ENCODE results near the gene CAMK1D. TPM values are rescaled to one million over a fixed set of nuclear protein-coding genes. Genes with fewer than 3 reads are reported as not detected.
"Not testable (repeated sequence)": the region's sequence is repeated elsewhere in the genome, so short reads cannot be mapped to it uniquely, and the experiment has no call there.

The CAMK1D gene
- polyA plus RNA-seq, 3 donors = 2.2 to 9.7 (median 8.4) TPM

DNA sequence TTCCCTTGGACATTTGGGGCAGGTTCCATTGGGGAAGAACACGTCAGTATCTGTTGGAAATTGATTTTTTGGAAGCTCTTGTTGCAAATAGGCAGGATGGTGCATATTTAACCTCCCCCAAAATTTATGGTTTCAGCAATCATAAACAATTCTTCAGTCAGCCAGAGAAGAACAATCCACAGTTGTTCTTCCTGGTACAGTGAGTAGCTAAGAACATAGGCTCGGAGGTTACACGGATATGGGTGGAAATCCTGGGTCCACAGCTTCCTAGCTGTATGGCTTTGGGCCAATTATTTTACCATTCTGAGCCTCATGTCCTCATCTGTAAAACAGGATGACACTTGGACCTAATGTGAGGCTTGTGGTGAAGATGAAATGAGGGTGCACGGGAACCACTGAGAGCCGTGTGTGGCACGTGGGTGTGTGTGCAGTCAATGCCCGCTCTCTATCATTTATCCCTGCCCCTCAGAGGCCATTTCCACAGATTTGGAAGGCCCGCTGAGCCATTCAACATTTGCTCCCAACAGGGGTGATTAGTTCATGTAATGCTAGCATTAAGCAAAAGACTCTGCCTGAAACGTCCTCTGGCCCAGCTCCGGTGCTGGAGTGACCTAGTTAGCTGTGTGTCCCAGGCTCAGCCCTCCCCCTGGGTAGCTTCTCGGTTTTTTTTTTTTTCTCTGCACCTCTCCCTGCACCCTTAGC is 9.7 kb downstream of the CAMK1D start:
- H3K27ac ChIP-seq (ENCODE audit: low read depth, low read length) = no peak overlapping the region
- 46 to 58% (median 53%) methylated on average over 11 of the region's 11 CpGs for WGBS, 3 donors

- WGBS, 3 donors = 89 to 92% (median 90%) methylated on average over 5 of the region's 5 CpGs
- H3K27ac ChIP-seq (ENCODE audit: low read depth, low read length) = no peak overlapping the region
Observed at GRCh38 chr10:12360461-12360860, 11.1 kb downstream of the CAMK1D start.

GRCh38 chr10:12361115-12361514 is 11.8 kb downstream of the CAMK1D start:
- not testable (repeated sequence) for H3K27ac ChIP-seq (ENCODE audit: low read depth, low read length)
- 64 to 91% (median 89%) methylated on average over 5 of the region's 5 CpGs for WGBS, 3 donors

GRCh38 chr10:12364559-12364958 is 15.2 kb downstream of the CAMK1D start:
- H3K27ac ChIP-seq (ENCODE audit: low read depth, low read length) = no peak overlapping the region
- 52 to 97% (median 92%) methylated on average over 3 of the region's 3 CpGs for WGBS, 3 donors

DNA sequence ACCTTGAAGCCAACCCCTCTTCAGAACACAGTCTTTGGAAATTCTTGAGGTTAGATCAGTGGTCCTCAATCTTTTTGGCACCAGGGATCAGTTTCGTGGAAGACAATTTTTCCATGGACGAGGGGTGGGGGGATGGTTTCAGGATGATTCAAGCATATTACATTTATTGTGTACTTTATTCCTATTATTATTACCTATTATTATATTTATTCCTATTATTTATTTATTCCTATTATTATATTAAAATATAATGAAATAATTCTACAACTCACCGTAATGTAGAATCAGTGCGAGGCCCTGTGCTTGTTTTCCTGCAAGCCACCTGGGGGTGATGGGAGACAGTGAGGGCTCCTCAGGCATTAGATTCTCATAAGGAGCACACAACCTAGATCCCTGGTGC is 17.9 kb downstream of the CAMK1D start:
- H3K27ac ChIP-seq (ENCODE audit: low read depth, low read length) = no peak overlapping the region
- 96 to 98% (median 98%) methylated on average over 4 of the region's 4 CpGs for WGBS, 3 donors

DNA sequence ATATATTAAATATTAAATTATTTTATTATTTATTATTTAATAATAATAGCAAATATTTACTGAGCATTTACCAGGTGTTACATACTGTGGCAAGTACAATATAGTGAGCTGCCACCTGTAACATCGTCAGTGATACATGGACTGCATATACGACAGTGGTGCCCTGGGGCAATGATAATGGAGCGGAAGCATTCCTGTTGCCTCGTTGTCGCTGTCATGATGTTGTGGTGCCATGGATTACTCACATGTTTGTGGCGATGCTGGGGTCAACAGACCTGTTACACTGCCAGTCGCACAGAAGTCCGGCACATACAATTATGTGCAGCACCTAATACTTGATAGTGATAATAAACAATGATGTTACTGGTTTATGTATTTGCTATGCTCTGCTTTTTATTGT is 20.6 kb downstream of the CAMK1D start:
- no peak overlapping the region for H3K27ac ChIP-seq (ENCODE audit: low read depth, low read length)
- 97 to 98% (median 97%) methylated on average over 8 of the region's 8 CpGs for WGBS, 3 donors

DNA sequence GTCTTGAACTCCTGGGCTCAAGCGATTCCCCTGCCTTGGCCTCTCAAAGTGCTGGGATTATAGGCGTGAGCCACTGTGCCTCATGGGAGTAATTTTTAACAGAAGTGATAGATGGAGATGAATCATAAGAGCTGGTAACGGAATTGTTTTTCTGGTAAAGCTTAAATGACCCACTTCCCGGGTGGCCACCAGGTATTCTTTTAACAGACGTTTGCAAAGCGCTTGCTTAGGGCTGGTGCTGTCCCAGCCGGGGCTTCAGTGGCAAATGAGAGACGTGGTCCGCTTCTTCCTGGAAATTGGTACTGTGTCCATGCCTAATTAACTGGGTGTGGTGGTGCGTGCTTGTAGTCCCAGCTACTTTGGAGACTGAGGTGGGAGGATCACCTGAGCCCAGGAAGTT is 23.5 kb downstream of the CAMK1D start:
- 84 to 92% (median 85%) methylated on average over 10 of the region's 10 CpGs for WGBS, 3 donors
- no peak overlapping the region for H3K27ac ChIP-seq (ENCODE audit: low read depth, low read length)

DNA sequence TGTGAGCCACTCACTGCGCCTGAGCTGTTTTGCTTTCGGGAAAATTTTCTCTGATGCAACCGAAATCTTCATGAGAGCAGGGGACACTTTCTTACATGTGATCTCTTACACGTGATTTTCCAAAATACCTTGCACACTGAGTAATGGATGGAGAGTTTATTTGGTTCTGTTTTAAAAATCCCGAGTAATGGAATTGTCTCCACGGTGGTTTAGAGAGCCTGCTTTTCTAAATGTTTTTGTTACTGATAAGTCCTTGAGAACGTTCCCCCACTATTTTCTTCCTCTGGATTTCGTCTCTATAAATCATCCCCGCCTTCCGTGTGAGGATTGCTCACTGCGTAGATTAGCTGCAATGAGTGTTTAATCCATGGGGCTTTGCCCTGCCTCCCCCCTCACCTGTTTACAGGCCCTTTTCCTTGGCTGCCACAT is 25.7 kb downstream of the CAMK1D start:
- WGBS, 3 donors = 61 to 82% (median 63%) methylated on average over 11 of the region's 11 CpGs
- H3K27ac ChIP-seq (ENCODE audit: low read depth, low read length) = no peak overlapping the region

DNA sequence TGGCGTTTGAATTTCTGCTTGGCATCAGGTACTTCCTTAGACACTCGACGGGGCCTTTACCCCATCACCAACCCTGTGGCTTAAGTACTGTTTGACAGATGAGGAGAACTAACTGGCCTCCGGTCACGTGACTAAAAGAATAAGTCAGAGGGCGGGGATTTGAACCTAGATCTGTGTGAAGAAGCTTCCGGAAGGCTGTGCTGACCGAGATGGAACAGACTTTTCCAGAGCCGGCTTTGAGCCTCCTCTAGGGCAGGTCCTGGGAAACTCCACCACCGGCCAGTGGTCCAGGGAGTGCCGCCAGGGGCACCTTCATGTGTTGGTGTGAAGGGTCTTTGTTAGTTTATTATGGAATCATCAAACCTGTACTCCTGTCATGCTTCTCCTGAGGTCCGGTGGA is 26.9 kb downstream of the CAMK1D start:
- H3K27ac ChIP-seq (ENCODE audit: low read depth, low read length) = no peak overlapping the region
- WGBS, 3 donors = 93 to 96% (median 95%) methylated on average over 12 of the region's 12 CpGs

- 68 to 87% (median 70%) methylated on average over 7 of the region's 7 CpGs for WGBS, 3 donors
- H3K27ac ChIP-seq (ENCODE audit: low read depth, low read length) = no peak overlapping the region
Observed at GRCh38 chr10:12377658-12378290, 28.4 kb downstream of the CAMK1D start.

- 97 to 98% (median 97%) methylated on average over 5 of the region's 5 CpGs for WGBS, 3 donors
- H3K27ac ChIP-seq (ENCODE audit: low read depth, low read length) = no peak overlapping the region
Observed at GRCh38 chr10:12380999-12381398, 31.7 kb downstream of the CAMK1D start.

- no peak overlapping the region for H3K27ac ChIP-seq (ENCODE audit: low read depth, low read length)
- 86 to 91% (median 86%) methylated on average over 12 of the region's 12 CpGs for WGBS, 3 donors
Observed at GRCh38 chr10:12381536-12382156, 32.3 kb downstream of the CAMK1D start.

DNA sequence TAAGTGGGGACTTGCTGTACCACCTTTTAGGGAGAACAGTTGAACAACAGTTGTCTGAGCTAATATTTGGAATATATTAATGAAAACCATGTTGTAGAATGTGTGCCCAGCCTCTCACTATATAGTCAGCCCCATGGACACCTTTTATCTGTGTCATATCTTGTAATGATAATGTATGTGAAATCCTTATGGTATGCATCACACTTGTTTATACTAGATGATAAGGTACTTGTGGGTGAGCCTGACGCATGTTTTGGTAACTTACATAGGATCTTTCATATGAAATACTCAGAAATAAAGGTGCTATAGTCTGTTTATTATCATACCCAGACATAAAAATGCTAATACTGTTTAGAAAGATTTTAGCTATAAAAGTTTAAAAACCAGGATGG is 32.8 kb downstream of the CAMK1D start:
- 72 to 99% (median 90%) methylated on average over 1 of the region's 1 CpG for WGBS, 3 donors
- no peak overlapping the region for H3K27ac ChIP-seq (ENCODE audit: low read depth, low read length)

- no peak overlapping the region for H3K27ac ChIP-seq (ENCODE audit: low read depth, low read length)
- WGBS, 3 donors = 89 to 97% (median 93%) methylated on average over 4 of the region's 4 CpGs
Observed at GRCh38 chr10:12382956-12383531, 33.7 kb downstream of the CAMK1D start.

- 97 to 98% (median 97%) methylated on average over 2 of the region's 2 CpGs for WGBS, 3 donors
- no peak overlapping the region for H3K27ac ChIP-seq (ENCODE audit: low read depth, low read length)
Observed at GRCh38 chr10:12384906-12385305, 35.6 kb downstream of the CAMK1D start.

GRCh38 chr10:12387561-12388210 is 38.3 kb downstream of the CAMK1D start:
- WGBS, 3 donors = 76 to 93% (median 87%) methylated on average over 15 of the region's 15 CpGs

DNA sequence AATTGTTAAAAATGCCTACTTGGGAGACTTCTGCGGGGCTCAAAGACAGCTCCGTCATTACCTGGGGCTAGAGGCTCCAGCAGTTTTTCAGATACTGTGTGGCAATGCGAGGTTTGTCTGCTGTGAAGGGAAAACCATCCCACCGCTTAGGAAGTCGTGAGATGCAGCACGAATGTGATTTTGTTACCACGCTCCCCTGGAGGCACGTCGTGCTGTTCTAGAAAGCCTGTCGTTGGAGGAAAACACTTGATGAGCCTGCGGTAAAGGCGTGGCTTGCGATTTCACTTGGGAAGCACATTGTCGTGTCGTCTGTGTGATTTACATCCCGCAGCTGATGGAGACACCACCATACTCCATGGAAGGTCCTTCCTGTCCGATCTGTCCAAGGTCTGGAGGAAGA is 39.3 kb downstream of the CAMK1D start:
- H3K27ac ChIP-seq (ENCODE audit: low read depth, low read length) = no peak overlapping the region

More at GRCh38 chr10:12387561-12388210, 38.3 kb downstream of the CAMK1D start:
- H3K27ac ChIP-seq (ENCODE audit: low read depth, low read length) = no peak overlapping the region

DNA sequence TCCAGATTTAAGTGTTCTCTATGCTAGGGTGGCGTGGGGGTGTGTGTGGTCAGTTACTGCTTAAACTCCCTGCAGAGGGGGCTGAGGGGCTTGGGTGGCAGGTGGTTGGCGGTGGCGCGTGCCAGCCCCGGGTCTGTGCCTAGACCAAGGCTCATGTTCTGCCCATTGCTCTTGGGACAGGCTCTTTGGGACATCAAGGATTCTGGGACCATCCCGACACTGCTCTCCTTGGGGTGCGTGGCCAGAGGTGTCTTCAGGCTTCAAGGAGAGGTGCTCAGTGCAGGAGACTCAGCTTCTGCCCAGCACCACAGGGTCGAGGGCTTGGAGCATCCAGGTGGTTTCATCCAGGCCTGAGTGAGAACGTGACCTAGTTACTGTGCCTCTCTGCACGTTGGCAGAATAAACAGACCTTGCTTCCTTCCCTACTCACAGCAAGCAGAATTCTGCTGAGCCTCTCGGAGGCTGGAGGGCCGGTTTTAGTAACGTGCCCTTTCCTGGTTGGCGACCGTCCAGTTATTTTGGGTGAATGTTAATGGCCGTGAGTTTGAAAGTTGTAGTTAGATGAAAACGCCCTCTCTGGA is 39.9 kb downstream of the CAMK1D start:
- no peak overlapping the region for H3K27ac ChIP-seq (ENCODE audit: low read depth, low read length)
- WGBS, 3 donors = 44 to 53% (median 47%) methylated on average over 17 of the region's 17 CpGs

More for the DNA sequence above, 39.3 kb downstream of the CAMK1D start:
- WGBS, 3 donors = 83 to 94% (median 88%) methylated on average over 17 of the region's 17 CpGs
